ENCODE measurements around the gene TOR3A. TPM values are rescaled to one million over a fixed set of nuclear protein-coding genes. Genes with fewer than 3 reads are reported as not detected.
"Not testable (repeated sequence)": the region's sequence is repeated elsewhere in the genome, so short reads cannot be mapped to it uniquely, and the experiment has no call there.

The TOR3A gene
- total and polyA plus RNA-seq, 4 donors: 14.4 to 44.8 (median 32.0) TPM

GRCh38 chr1:179137617-179138255 is 55.9 kb downstream of the TOR3A start:
- Histone ChIP-seq H3K9me3 (ENCODE audit: control insufficient read depth in 4 of 4, insufficient read depth in 3 of 4, low read length in 3 of 4) (no peaks in the 10 kb centered on the region), H3K4me3 (no peak overlapping the region), H3K27me3 (ENCODE audit: control insufficient read depth in 3 of 3, insufficient read depth in 3 of 3, low read length in 2 of 3) (no peaks in the 10 kb centered on the region), H3K27ac (ENCODE audit: low read depth in 1 of 2, low read length in 1 of 2) (no peak overlapping the region), H3K36me3 (ENCODE audit: control insufficient read depth in 4 of 4, insufficient read depth in 4 of 4, low read length in 4 of 4) (no peaks in the 10 kb centered on the region), H3K9ac (ENCODE audit: insufficient read depth in 1 of 2, low read length in 2 of 2) (no peak overlapping the region), H3K4me1 (ENCODE audit: control insufficient read depth in 5 of 5, insufficient read depth in 5 of 5, low read length in 5 of 5) (peaks cover 0 to 13% (median under 1%) of the 10 kb centered on the region in 5 donors)
- TF ChIP-seq CTCF (IDR thresholded peaks at IDR 0.05; ENCODE audit: control extremely low read depth, extremely low read depth): no peak
- ATAC-seq (ENCODE audit: insufficient read depth, low FRiP score): no peak
- 80 to 84% methylated on average over 5 of the region's 5 CpGs for WGBS, 2 donors
- DNase-seq: peak; percentile 17 to 56 (median 34)

GRCh38 chr1:179138755-179139154 is 56.9 kb downstream of the TOR3A start:
- not testable (repeated sequence) for DNase-seq; ATAC-seq (ENCODE audit: insufficient read depth, low FRiP score); H3K9ac ChIP-seq (ENCODE audit: insufficient read depth in 1 of 2, low read length in 2 of 2); H3K27ac ChIP-seq (ENCODE audit: low read depth in 1 of 2, low read length in 1 of 2); H3K9me3 ChIP-seq (ENCODE audit: control insufficient read depth in 4 of 4, insufficient read depth in 3 of 4, low read length in 3 of 4); H3K36me3 ChIP-seq (ENCODE audit: control insufficient read depth in 4 of 4, insufficient read depth in 4 of 4, low read length in 4 of 4); H3K4me3 ChIP-seq; H3K27me3 ChIP-seq (ENCODE audit: control insufficient read depth in 3 of 3, insufficient read depth in 3 of 3, low read length in 2 of 3)
- WGBS, 2 donors: 96 to 97% methylated on average over 21 of the region's 21 CpGs
- peaks cover 0 to 19% (median 3%) of the 10 kb centered on the region in 5 donors for H3K4me1 ChIP-seq (ENCODE audit: control insufficient read depth in 5 of 5, insufficient read depth in 5 of 5, low read length in 5 of 5)

- Histone ChIP-seq H3K27me3 (ENCODE audit: control insufficient read depth in 3 of 3, insufficient read depth in 3 of 3, low read length in 2 of 3) (no peaks in the 10 kb centered on the region), H3K27ac (ENCODE audit: low read depth in 1 of 2, low read length in 1 of 2) (peak overlapping the region in 1 of 2 donors; percentile 57), H3K36me3 (ENCODE audit: control insufficient read depth in 4 of 4, insufficient read depth in 4 of 4, low read length in 4 of 4) (no peaks in the 10 kb centered on the region), H3K4me1 (ENCODE audit: control insufficient read depth in 5 of 5, insufficient read depth in 5 of 5, low read length in 5 of 5) (peaks cover 0 to 19% (median 3%) of the 10 kb centered on the region in 5 donors), H3K9me3 (ENCODE audit: control insufficient read depth in 4 of 4, insufficient read depth in 3 of 4, low read length in 3 of 4) (no peaks in the 10 kb centered on the region), H3K9ac (ENCODE audit: insufficient read depth in 1 of 2, low read length in 2 of 2) (no peak overlapping the region), H3K4me3 (no peak overlapping the region)
- WGBS, 2 donors: 28 to 47% methylated on average over 4 of the region's 4 CpGs
- TF ChIP-seq CTCF (IDR thresholded peaks at IDR 0.05; ENCODE audit: control extremely low read depth, extremely low read depth): no peak
- no peak for DNase-seq
- ATAC-seq (ENCODE audit: insufficient read depth, low FRiP score): peak; percentile 45
Observed at GRCh38 chr1:179141592-179142251, 59.9 kb downstream of the TOR3A start.

GRCh38 chr1:179142889-179143299 is 61.0 kb downstream of the TOR3A start:
- peaks cover 0 to 10% (median 3%) of the 10 kb centered on the region in 5 donors for H3K4me1 ChIP-seq (ENCODE audit: control insufficient read depth in 5 of 5, insufficient read depth in 5 of 5, low read length in 5 of 5)
- DNase-seq: peak in 2 of 3 donors; percentile 38 to 45
- no peaks in the 10 kb centered on the region for H3K9me3 ChIP-seq (ENCODE audit: control insufficient read depth in 4 of 4, insufficient read depth in 3 of 4, low read length in 3 of 4)
- no peaks in the 10 kb centered on the region for H3K27me3 ChIP-seq (ENCODE audit: control insufficient read depth in 3 of 3, insufficient read depth in 3 of 3, low read length in 2 of 3)
- H3K4me3 ChIP-seq: no peak overlapping the region
- ATAC-seq (ENCODE audit: insufficient read depth, low FRiP score): peak; percentile 65
- no peak for TF ChIP-seq CTCF (IDR thresholded peaks at IDR 0.05; ENCODE audit: control extremely low read depth, extremely low read depth)
- peaks cover 0 to under 1% (median 0%) of the 10 kb centered on the region in 4 donors for H3K36me3 ChIP-seq (ENCODE audit: control insufficient read depth in 4 of 4, insufficient read depth in 4 of 4, low read length in 4 of 4)
- peak overlapping the region; percentile 78 to 84 for H3K27ac ChIP-seq (ENCODE audit: low read depth in 1 of 2, low read length in 1 of 2)
- H3K9ac ChIP-seq (ENCODE audit: insufficient read depth in 1 of 2, low read length in 2 of 2): no peak overlapping the region
- 71 to 75% methylated on average over 2 of the region's 2 CpGs for WGBS, 2 donors

Measured in lung (tissue), 12 donors.